ENCODE measurements around the gene AKAP6.

GRCh38 chr14:32310876-32311275, 18.2 kb upstream of the AKAP6 start:
- no peak for TF ChIP-seq EZH2 (IDR thresholded peaks at IDR 0.05; ENCODE audit: borderline replicate concordance, low read length)
- no peak for TF ChIP-seq CTCF (IDR thresholded peaks at IDR 0.05; ENCODE audit: low read length)
